Upper lobe of left lung (tissue), 6 donors: Measurements from ENCODE around the gene SDR9C7. TPM values are rescaled to one million over a fixed set of nuclear protein-coding genes. Genes with fewer than 3 reads are reported as not detected.

ENCODE experiments used
- ATAC-seq, 2 donors: fragments of 200-7000 bp; cut with Tn5 transposase; one replicate each; pipeline ENCODE4 v1.9.1; 2022; ENCODE audit warnings: mild to moderate bottlenecking in 2 of 2, moderate library complexity in 2 of 2; ENCODE audit not compliant: low FRiP score in 2 of 2
- DNase-seq, 2 donors: peaks; one replicate each; pipeline ENCODE4 v3.0.0-alpha.2; 2019 to 2020
- H3K27ac ChIP-seq, 4 donors: fragments of 200-600 bp; sonication (generic); one replicate each; pipeline ENCODE4 v1.5.1; 2016 to 2019
- H3K27me3 ChIP-seq, 4 donors: fragments of 200-600 bp; sonication (generic); one replicate each; pipeline ENCODE4 v1.5.1; 2017 to 2019
- H3K36me3 ChIP-seq, 4 donors: fragments of 200-600 bp; sonication (generic); one replicate each; pipeline ENCODE4 v1.5.1; 2016 to 2019
- H3K4me1 ChIP-seq, 4 donors: fragments of 200-600 bp; sonication (generic); one replicate each; pipeline ENCODE4 v1.5.1; 2018 to 2019
- H3K4me3 ChIP-seq, 4 donors: fragments of 200-600 bp; sonication (generic); one replicate each; pipeline ENCODE4 v1.5.1; 2017 to 2019; ENCODE audit warnings: mild to moderate bottlenecking in 2 of 4, moderate library complexity in 1 of 4
- H3K9me3 ChIP-seq, 4 donors: fragments of 200-600 bp; sonication (generic); one replicate each; pipeline ENCODE4 v1.5.1; 2018 to 2019
- EP300 ChIP-seq, 4 donors: sonication (generic); formaldehyde crosslinking; IDR thresholded peaks; one replicate each; pipeline ENCODE4 v1.5.1; 2017; ENCODE audit warnings: antibody characterized with exemption in 4 of 4, control low read depth in 2 of 4
- POLR2A ChIP-seq, 4 donors: fragments of 450-650 bp; IDR thresholded peaks; one replicate each; pipeline ENCODE4 v1.5.1; 2016 to 2017; ENCODE audit warnings: antibody characterized with exemption in 4 of 4, mild to moderate bottlenecking in 2 of 4
- POLR2AphosphoS5 ChIP-seq, 2 donors: sonication (generic); formaldehyde crosslinking; IDR thresholded peaks; one replicate each; pipeline ENCODE4 v1.5.1; 2017; ENCODE audit warnings: antibody characterized with exemption in 2 of 2
- WGBS, 2 donors: methylation state at CpG; one replicate each; pipeline ENCODE4 v1.1.5; 2017 to 2018; 5-methylcytosine and 5-hydroxymethylcytosine counted together
- total RNA-seq, 6 donors: library from RNA; depleted of rRNA in 4 of 6; stranded (reverse); fragments of >200 nt in 4 of 6; gene quantifications; one replicate each; pipeline versions ENCODE4 v1.1.0 to v1.2.1, GENCODE V29; 2016 to 2021
- TF ChIP-seq, protein P1 (sequence below), 6 experiments: fragments of 450-650 bp in 4 of 6; fragments of 200-600 bp in 2 of 6; sonication (generic) in 2 of 6; IDR thresholded peaks; one replicate each; pipeline ENCODE4 v1.5.1; 2016 to 2019; ENCODE audit warnings: antibody characterized with exemption in 6 of 6
- donor health status: DM: no; HTN: no; CAD: no; lungs with moderate emphysema.
- donor health status: DM: no; HTN: yes; CAD: no; lungs with severe emphysema.

Gene SDR9C7
- total RNA-seq, 6 donors from 2014 or later = not detected

DNA sequence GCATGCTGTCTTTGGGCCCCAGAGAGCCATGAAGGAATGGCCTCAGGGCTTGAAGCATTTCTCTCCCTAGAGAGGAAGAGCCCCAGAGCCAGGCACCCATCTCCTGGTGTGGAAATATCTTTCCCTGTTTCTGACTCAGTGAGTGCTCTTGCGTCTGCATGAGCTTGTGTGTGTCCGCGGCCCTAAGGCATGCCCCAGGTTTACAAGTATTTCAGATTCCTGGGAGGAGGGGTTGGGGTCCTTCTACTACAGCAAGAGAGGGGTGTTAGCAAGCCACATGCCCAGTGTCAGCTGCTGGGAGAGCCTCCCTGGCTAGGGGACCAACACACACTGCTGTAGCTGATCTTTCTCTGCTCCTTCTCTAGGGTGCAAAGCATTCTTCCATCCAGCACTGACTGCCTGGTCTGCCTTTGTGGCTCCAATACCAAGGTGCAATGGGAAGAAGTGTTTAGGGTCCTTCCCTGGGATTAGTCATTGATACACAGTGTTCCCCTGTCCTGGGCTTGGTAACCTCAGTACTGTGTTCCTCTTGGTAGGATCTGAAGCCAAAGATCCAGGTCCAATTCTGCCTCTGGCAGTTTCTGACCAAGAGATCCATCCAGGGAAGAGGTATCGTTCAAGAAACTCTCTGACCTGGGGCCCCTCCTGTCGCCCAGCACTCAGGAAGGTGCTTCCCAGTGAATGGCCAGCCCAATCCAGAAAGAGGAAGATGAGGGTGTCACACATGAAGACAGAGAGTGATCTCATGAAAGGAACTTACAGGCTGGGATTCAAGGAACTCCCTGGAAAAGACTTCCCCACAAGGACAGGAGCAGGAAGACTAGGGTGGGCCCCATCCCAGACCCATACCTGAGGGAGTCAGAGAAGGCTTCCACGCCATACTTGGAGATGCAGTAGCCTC lies 20.1 kb upstream of the SDR9C7 start:
- Histone ChIP-seq H3K9me3 (peaks cover 0 to 9% (median 2%) of the 10 kb centered on the region in 4 donors), H3K27me3 (no peaks in the 10 kb centered on the region), H3K27ac (no peak overlapping the region), H3K4me3 (no peak overlapping the region), H3K36me3 (no peaks in the 10 kb centered on the region), H3K4me1 (no peaks in the 10 kb centered on the region)
- DNase-seq (no peak), ATAC-seq (no peak)
- WGBS, 2 donors = 90 to 95% methylated on average over 6 of the region's 6 CpGs
- TF ChIP-seq EP300 (IDR thresholded peaks at IDR 0.05) (no peak), POLR2AphosphoS5 (IDR thresholded peaks at IDR 0.05) (no peak), POLR2A (IDR thresholded peaks at IDR 0.05) (no peak)
- TF ChIP-seq, protein P1, sequence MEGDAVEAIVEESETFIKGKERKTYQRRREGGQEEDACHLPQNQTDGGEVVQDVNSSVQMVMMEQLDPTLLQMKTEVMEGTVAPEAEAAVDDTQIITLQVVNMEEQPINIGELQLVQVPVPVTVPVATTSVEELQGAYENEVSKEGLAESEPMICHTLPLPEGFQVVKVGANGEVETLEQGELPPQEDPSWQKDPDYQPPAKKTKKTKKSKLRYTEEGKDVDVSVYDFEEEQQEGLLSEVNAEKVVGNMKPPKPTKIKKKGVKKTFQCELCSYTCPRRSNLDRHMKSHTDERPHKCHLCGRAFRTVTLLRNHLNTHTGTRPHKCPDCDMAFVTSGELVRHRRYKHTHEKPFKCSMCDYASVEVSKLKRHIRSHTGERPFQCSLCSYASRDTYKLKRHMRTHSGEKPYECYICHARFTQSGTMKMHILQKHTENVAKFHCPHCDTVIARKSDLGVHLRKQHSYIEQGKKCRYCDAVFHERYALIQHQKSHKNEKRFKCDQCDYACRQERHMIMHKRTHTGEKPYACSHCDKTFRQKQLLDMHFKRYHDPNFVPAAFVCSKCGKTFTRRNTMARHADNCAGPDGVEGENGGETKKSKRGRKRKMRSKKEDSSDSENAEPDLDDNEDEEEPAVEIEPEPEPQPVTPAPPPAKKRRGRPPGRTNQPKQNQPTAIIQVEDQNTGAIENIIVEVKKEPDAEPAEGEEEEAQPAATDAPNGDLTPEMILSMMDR (IDR thresholded peaks at IDR 0.05) = no peak

- ATAC-seq (no peak), DNase-seq (no peak)
- 50% methylated on average over 1 of the region's 1 CpG for WGBS, 2 donors
- TF ChIP-seq, protein P1 (IDR thresholded peaks at IDR 0.05) = no peak
- TF ChIP-seq EP300 (IDR thresholded peaks at IDR 0.05) (no peak), POLR2A (IDR thresholded peaks at IDR 0.05) (no peak), POLR2AphosphoS5 (IDR thresholded peaks at IDR 0.05) (no peak)
- Histone ChIP-seq H3K27me3 (no peaks in the 10 kb centered on the region), H3K9me3 (peaks cover 0 to 4% (median under 1%) of the 10 kb centered on the region in 4 donors), H3K4me1 (no peaks in the 10 kb centered on the region), H3K27ac (no peak overlapping the region), H3K36me3 (no peaks in the 10 kb centered on the region), H3K4me3 (no peak overlapping the region)
These were observed 19.1 kb upstream of the SDR9C7 start for GRCh38 chr12:56953314-56953713.

DNA sequence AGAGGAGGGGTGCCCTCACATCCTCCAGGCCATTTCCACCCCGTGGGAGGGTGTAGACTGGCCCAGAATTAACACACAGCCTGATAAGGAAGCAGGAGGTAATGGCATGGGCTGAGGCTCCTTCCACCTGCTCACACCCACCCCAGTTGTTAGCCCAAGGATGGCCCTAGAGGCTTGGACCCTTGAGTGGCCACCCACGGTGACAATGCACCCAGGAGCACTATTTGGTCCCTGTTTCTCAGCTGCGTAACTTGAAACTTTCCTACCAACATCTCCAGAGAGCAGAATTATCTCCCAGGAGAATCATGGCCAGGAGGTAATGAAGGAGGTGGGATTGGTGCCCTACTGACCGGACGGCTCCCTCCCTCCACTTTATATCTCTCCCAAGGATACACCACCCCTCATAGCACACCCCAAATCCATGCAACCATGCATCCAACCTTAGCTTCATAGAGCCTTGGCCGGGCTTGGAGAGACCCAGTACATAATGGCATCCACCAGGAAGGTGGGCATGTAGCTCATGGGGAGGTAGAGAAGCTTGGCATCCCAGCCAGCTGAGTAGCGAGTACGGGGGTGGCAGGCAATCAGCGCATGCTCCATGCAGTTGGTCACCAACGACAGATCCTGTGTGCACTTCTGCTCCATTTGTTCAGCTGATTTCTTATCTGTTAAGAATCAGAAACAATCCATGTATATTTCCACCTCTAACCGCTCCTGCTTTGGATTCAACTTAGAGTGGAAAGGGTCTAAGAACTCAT lies 17.6 kb upstream of the SDR9C7 start:
- no peaks in the 10 kb centered on the region for H3K36me3 ChIP-seq
- DNase-seq (no peak), ATAC-seq (no peak)
- H3K4me1 ChIP-seq = no peaks in the 10 kb centered on the region
- H3K27ac ChIP-seq = no peak overlapping the region
- WGBS, 2 donors = 90 to 93% methylated on average over 11 of the region's 11 CpGs
- no peak overlapping the region for H3K4me3 ChIP-seq
- H3K27me3 ChIP-seq = no peaks in the 10 kb centered on the region
- TF ChIP-seq, protein P1 (IDR thresholded peaks at IDR 0.05) = no peak
- no peak for TF ChIP-seq POLR2AphosphoS5 (IDR thresholded peaks at IDR 0.05)
- TF ChIP-seq POLR2A (IDR thresholded peaks at IDR 0.05) = no peak
- TF ChIP-seq EP300 (IDR thresholded peaks at IDR 0.05) = no peak
- no peaks in the 10 kb centered on the region for H3K9me3 ChIP-seq

- Histone ChIP-seq H3K27ac (no peak overlapping the region), H3K27me3 (no peaks in the 10 kb centered on the region), H3K36me3 (no peaks in the 10 kb centered on the region), H3K4me3 (no peak overlapping the region), H3K9me3 (no peaks in the 10 kb centered on the region), H3K4me1 (no peaks in the 10 kb centered on the region)
- 100% methylated on average over 1 to 2 of the region's 2 CpGs for WGBS, 2 donors
- DNase-seq = no peak
- ATAC-seq = no peak
- TF ChIP-seq EP300 (IDR thresholded peaks at IDR 0.05) = no peak
- TF ChIP-seq, protein P1 (IDR thresholded peaks at IDR 0.05) = no peak
- TF ChIP-seq POLR2A (IDR thresholded peaks at IDR 0.05) = no peak
- no peak for TF ChIP-seq POLR2AphosphoS5 (IDR thresholded peaks at IDR 0.05)
These were observed 14.7 kb upstream of the SDR9C7 start for GRCh38 chr12:56948881-56949280.
